ENCODE results near the gene OCSTAMP. TPM values are rescaled to one million over a fixed set of nuclear protein-coding genes. Genes with fewer than 3 reads are reported as not detected.

Gene OCSTAMP
- polyA plus RNA-seq, 1 donor from 2014 or later, result not detected

DNA sequence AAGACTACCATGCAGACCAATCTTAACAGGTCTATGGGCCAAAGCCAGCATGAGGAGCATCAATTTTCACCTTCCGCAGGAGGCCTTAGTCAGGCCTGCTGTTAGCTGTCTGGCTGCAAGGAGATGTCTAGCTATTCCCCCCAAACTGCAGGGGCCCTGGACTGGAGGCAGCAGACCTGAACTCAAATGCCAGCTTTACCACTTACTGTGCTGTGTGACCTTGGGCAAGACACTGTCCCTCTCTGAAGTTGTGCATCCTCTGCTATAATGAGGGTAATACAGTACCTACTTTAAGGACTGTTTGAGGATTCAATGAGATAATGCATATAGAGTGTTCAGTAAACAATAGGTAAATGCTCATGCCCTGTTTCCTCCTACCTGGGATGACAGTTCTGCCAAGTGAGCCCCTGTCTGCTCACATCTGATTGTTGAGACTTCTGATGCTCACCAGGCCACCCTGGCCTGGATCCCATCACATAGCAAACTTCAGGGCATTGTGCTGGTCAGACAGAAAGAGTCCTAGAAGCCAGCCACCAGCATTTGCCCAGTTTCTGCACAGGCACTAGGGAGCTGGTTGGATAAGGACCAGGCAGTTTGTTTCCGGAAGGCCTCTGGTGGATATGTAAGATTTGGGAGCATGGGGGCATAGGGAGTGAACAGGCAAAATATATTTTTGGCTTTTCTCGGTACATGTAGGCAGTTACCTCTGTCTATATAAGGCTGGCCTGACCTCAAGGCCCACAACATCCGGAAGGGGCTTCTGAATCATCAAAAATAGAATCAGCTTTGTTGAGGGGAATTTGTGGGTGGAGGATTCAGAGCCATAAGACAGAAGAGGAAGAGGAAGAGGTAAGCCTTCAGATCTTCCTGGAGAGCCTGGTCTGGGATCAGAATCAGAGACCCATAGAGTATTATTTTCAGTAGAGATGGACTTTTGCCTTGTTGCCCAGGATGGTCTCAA lies 2.3 kb upstream of the OCSTAMP start:
- no peaks in the 10 kb centered on the region for H3K9me3 Mint-ChIP-seq
- H3K4me1 Mint-ChIP-seq, result peaks cover 30 to 41% (median 32%) of the 10 kb centered on the region in 3 donors
- H3K4me3 Mint-ChIP-seq, result peak overlapping the region in 3 of 4 donors; percentile 43 to 84 (median 63)
- no peaks in the 10 kb centered on the region for H3K36me3 Mint-ChIP-seq
- no peaks in the 10 kb centered on the region for H3K27me3 Mint-ChIP-seq
- H3K27ac Mint-ChIP-seq, result peak overlapping the region in 2 of 3 donors; percentile 14 to 76

GRCh38 chr20:46551522-46552381 lies 1.3 kb upstream of the OCSTAMP start:
- H3K27me3 Mint-ChIP-seq, result no peaks in the 10 kb centered on the region
- H3K4me1 Mint-ChIP-seq, result peaks cover 30 to 41% (median 32%) of the 10 kb centered on the region in 3 donors
- H3K9me3 Mint-ChIP-seq, result no peaks in the 10 kb centered on the region
- H3K4me3 Mint-ChIP-seq, result peak overlapping the region in 2 of 4 donors; percentile 77 to 84
- H3K36me3 Mint-ChIP-seq, result no peaks in the 10 kb centered on the region
- no peak overlapping the region for H3K27ac Mint-ChIP-seq

GRCh38 chr20:46549188-46549972 lies 1.1 kb downstream of the OCSTAMP start:
- Mint-ChIP-seq H3K27me3 (no peaks in the 10 kb centered on the region), H3K4me3 (no peak overlapping the region), H3K4me1 (peaks cover 26 to 35% (median 28%) of the 10 kb centered on the region in 3 donors)

GRCh38 chr20:46548688-46549087 lies 1.8 kb downstream of the OCSTAMP start:
- Mint-ChIP-seq H3K9me3 (no peaks in the 10 kb centered on the region), H3K36me3 (no peaks in the 10 kb centered on the region), H3K27me3 (no peaks in the 10 kb centered on the region)

More at GRCh38 chr20:46549188-46549972, 1.1 kb downstream of the OCSTAMP start:
- H3K9me3 Mint-ChIP-seq, result no peaks in the 10 kb centered on the region
- no peak overlapping the region for H3K27ac Mint-ChIP-seq
- H3K36me3 Mint-ChIP-seq, result no peaks in the 10 kb centered on the region

GRCh38 chr20:46547995-46548394 lies 2.5 kb downstream of the OCSTAMP start:
- Mint-ChIP-seq H3K36me3 (no peaks in the 10 kb centered on the region), H3K27ac (no peak overlapping the region), H3K4me1 (peaks cover 19 to 29% (median 22%) of the 10 kb centered on the region in 3 donors), H3K4me3 (no peak overlapping the region), H3K9me3 (no peaks in the 10 kb centered on the region), H3K27me3 (no peaks in the 10 kb centered on the region)

More at GRCh38 chr20:46548688-46549087, 1.8 kb downstream of the OCSTAMP start:
- no peak overlapping the region for H3K4me3 Mint-ChIP-seq
- H3K4me1 Mint-ChIP-seq, result peaks cover 25 to 35% (median 26%) of the 10 kb centered on the region in 3 donors
- H3K27ac Mint-ChIP-seq, result no peak overlapping the region

DNA sequence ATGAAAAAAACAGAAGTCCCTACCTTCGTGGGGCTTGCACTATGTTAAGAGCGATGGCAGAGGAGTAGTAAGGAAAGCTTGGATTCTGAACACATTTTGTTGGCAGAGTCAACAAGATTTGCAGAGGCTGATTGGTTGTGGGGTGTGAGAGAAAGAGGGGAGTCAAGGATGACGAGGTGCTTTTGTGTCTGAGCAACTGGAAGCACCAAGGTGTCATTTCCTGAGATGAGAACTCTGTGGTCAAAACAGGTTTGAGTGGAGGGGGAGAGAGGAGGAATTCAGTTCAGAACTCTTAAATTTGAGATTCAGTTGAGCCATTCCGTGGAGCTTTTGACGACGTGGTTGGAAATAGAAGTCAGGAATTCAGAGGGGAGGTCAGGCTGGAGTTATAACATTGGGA lies 3.5 kb downstream of the OCSTAMP start:
- Mint-ChIP-seq H3K9me3 (no peaks in the 10 kb centered on the region), H3K27ac (no peak overlapping the region), H3K4me3 (no peak overlapping the region), H3K4me1 (peaks cover 10 to 19% (median 12%) of the 10 kb centered on the region in 3 donors), H3K27me3 (no peaks in the 10 kb centered on the region), H3K36me3 (no peaks in the 10 kb centered on the region)

DNA sequence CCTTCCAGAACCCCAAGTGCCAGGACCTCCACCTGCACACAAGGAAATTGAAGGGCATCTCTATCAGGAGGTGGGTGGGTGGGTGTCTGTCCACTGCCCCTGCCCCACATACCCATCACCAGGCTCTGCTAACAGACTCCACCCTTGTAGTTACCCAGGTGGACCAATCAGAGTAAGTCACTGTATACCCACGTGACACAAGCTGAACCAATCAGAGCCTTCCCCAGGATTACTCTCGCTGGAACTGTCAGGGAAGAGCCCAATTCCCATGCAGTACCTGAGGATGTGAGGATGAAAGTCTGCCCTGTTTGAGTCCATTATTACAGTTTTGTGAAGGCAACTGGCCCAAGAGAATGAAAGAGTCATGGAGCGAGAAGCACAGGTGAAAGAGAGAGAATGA lies 4.2 kb downstream of the OCSTAMP start:
- H3K4me1 Mint-ChIP-seq, result peaks cover 3 to 12% (median 7%) of the 10 kb centered on the region in 3 donors
- H3K4me3 Mint-ChIP-seq, result no peak overlapping the region
- H3K9me3 Mint-ChIP-seq, result no peaks in the 10 kb centered on the region
- no peaks in the 10 kb centered on the region for H3K36me3 Mint-ChIP-seq
- no peak overlapping the region for H3K27ac Mint-ChIP-seq
- no peaks in the 10 kb centered on the region for H3K27me3 Mint-ChIP-seq

GRCh38 chr20:46545827-46546138 lies 4.7 kb downstream of the OCSTAMP start:
- H3K36me3 Mint-ChIP-seq, result no peaks in the 10 kb centered on the region
- H3K27me3 Mint-ChIP-seq, result no peaks in the 10 kb centered on the region
- no peaks in the 10 kb centered on the region for H3K9me3 Mint-ChIP-seq
- H3K4me3 Mint-ChIP-seq, result peak overlapping the region in 1 of 4 donors; percentile 71
- H3K4me1 Mint-ChIP-seq, result peaks cover 3 to 10% (median 7%) of the 10 kb centered on the region in 3 donors
- H3K27ac Mint-ChIP-seq, result no peak overlapping the region

- Mint-ChIP-seq H3K4me1 (peaks cover 3 to 10% (median 7%) of the 10 kb centered on the region in 3 donors), H3K36me3 (no peaks in the 10 kb centered on the region), H3K27ac (no peak overlapping the region), H3K4me3 (peak overlapping the region in 2 of 4 donors; percentile 34 to 67), H3K9me3 (no peaks in the 10 kb centered on the region), H3K27me3 (no peaks in the 10 kb centered on the region)
These were observed 5.2 kb downstream of the OCSTAMP start for GRCh38 chr20:46545077-46545826.

DNA sequence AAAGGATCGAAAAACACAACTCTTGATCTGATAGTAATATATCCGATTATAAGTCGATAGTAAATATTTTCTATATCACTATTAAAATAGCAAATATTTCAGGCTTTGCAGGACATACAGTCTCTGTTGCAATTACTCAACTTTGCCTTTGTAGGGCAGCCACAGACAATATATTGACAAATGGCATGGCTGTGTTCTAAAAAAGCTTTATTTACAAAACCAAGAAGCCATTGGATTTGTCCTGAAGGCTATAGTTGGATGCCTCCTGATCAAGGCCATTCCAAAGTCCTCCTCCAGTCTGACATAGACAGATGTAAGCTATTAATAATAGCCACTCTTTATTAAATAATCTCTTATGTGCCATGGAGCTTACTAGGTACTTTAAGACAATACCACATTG lies 5.9 kb downstream of the OCSTAMP start:
- Mint-ChIP-seq H3K9me3 (no peaks in the 10 kb centered on the region), H3K4me1 (peaks cover 3 to 10% (median 7%) of the 10 kb centered on the region in 3 donors), H3K27me3 (peaks cover under 1% of the 10 kb centered on the region), H3K36me3 (no peaks in the 10 kb centered on the region), H3K27ac (no peak overlapping the region), H3K4me3 (no peak overlapping the region)

DNA sequence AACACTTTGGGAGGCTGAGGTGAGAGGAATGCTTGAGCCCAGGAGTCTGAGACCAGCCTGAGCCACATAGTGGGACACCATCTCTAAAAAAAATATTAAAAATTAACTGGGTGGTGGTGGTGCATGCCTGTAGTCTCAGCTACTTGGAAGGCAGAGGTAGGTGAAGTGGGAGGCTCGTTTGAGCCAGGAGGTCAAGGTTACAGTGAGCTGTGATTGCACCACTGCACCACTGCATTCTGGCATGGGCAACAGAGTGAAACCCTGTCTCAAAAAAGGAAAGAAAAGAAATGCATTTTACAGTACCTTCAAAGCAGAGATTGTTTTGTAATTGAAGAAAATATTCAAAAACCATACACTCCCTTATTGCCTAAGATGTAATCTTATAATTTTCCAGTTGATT lies 6.5 kb downstream of the OCSTAMP start:
- Mint-ChIP-seq H3K27me3 (peaks cover 3% of the 10 kb centered on the region), H3K4me3 (no peak overlapping the region), H3K36me3 (no peaks in the 10 kb centered on the region), H3K9me3 (no peaks in the 10 kb centered on the region), H3K4me1 (peaks cover 3 to 10% (median 7%) of the 10 kb centered on the region in 3 donors), H3K27ac (no peak overlapping the region)

- H3K27me3 Mint-ChIP-seq, result peaks cover 3% of the 10 kb centered on the region
- H3K9me3 Mint-ChIP-seq, result no peaks in the 10 kb centered on the region
- no peaks in the 10 kb centered on the region for H3K36me3 Mint-ChIP-seq
- H3K27ac Mint-ChIP-seq, result no peak overlapping the region
- peaks cover 3 to 10% (median 7%) of the 10 kb centered on the region in 3 donors for H3K4me1 Mint-ChIP-seq
- peak overlapping the region in 1 of 4 donors; percentile 52 for H3K4me3 Mint-ChIP-seq
These were observed 7.4 kb downstream of the OCSTAMP start for GRCh38 chr20:46543033-46543432.

DNA sequence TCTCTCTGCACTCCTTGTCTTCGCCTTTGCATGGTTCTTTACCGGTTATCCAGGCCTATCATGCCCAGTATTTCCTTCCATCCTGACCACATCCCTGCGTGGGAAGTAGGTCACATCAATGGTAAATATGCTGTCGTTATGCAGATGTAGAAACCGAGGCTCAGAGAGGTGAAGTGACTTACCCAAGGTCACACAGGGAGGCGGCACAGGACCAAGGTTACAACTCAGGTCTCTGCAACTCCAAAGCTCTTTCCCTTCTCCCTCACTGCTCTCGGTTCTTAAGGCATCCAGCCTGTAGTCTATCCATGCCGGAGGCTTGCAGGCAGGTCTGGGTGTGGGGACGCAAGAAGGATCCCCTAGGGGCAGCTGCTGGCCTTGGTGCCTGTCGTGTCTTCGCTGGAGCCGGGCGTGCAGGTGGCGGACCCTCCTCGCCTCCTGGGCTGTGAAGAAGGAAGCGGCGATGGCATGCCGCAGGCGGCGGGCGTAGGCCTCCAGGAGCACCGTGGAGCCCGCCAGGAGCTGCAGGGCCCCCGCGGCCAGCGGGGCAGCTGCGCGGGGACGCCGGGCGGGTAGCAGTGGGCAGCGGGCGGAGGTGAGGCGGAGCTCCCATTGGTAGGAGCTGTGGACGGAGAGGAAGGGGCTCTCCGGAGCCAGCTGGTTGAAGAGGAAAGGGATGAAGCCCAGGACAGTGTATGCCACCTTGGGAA lies 9.1 kb downstream of the OCSTAMP start:
- Mint-ChIP-seq H3K4me1 (peaks cover 3 to 10% (median 7%) of the 10 kb centered on the region in 3 donors), H3K4me3 (no peak overlapping the region), H3K9me3 (no peaks in the 10 kb centered on the region), H3K27ac (no peak overlapping the region), H3K36me3 (no peaks in the 10 kb centered on the region), H3K27me3 (peaks cover 9% of the 10 kb centered on the region)
